Endothelial cell of umbilical vein (primary cell): ENCODE data around the gene JMJD6. TPM values are rescaled to one million over a fixed set of nuclear protein-coding genes. Genes with fewer than 3 reads are reported as not detected.
A peak's percentile ranks its signal among the peaks of the same experiment; 100 is the strongest.

Experiments
- BruUV-seq: library from RNA; stranded (reverse); fragments of 400-500 nt; replicated peaks from 2 replicates; lab custom pipeline; 2021; lab: Mats Ljungman, UMichigan
- CTCF ChIA-PET: fragments of 300-600, 350-600 bp; sonication (Branson Sonifier 250); formaldehyde crosslinking; loops from one replicate; lab custom pipeline; 2021; ENCODE audit warnings: antibody characterized with exemption, inconsistent platforms; lab: Charles Lee
- POLR2A ChIA-PET: fragments of 300-600, 350-600 bp; sonication (Branson Sonifier 250); formaldehyde crosslinking; loops from one replicate; lab custom pipeline; 2021; ENCODE audit warnings: antibody characterized with exemption, inconsistent platforms; lab: Charles Lee
- DNase-seq: peaks from one replicate; pipeline ENCODE4 v3.0.0-alpha.2; 2011; ENCODE audit warnings: low read depth, low spot score
- FAIRE-seq: peaks from 2 replicates; lab custom pipeline; 2011; peaks lifted over from hg19 to GRCh38; lab: Jason Lieb, UNC
- H2AFZ ChIP-seq: 2 replicates; pipeline ENCODE4 v1.6.0; 2012; ENCODE audit warnings: low read depth, low read length, control low read depth, inconsistent platforms
- H3K27ac ChIP-seq: 2 replicates; pipeline ENCODE4 v1.5.1; 2011; ENCODE audit warnings: low read depth, mild to moderate bottlenecking, control low read depth, low read length, moderate library complexity; ENCODE audit not compliant: insufficient read depth
- H3K27me3 ChIP-seq, 2 experiments: 2 replicates each; pipeline versions ENCODE4 v1.6.0 to v1.6.1; 2011; ENCODE audit warnings: low read length in 2 of 2, mixed read lengths in 1 of 2; ENCODE audit not compliant: control insufficient read depth in 2 of 2, insufficient read depth in 2 of 2
- H3K36me3 ChIP-seq, 2 experiments: 2 replicates in 1 of 2; 3 replicates in 1 of 2; pipeline ENCODE4 v1.5.1; 2011; ENCODE audit warnings: low read length in 2 of 2, mild to moderate bottlenecking in 1 of 2, moderate library complexity in 1 of 2; ENCODE audit not compliant: control insufficient read depth in 2 of 2, insufficient read depth in 2 of 2; ENCODE audit errors: extremely low read depth in 1 of 2
- H3K4me1 ChIP-seq: 3 replicates; pipeline ENCODE4 v1.5.1; 2011; ENCODE audit warnings: mild to moderate bottlenecking, low read length; ENCODE audit not compliant: control insufficient read depth, insufficient read depth; ENCODE audit errors: extremely low read depth
- H3K4me2 ChIP-seq: 2 replicates; pipeline ENCODE4 v1.6.1; 2011; ENCODE audit warnings: low read length, control low read depth, mixed read lengths; ENCODE audit not compliant: insufficient read depth
- H3K4me3 ChIP-seq, 3 experiments: fragments of 200-600 bp in 1 of 3; sonication (generic), shearing (Covaris generic) in 1 of 3; replicated peaks in 1 of 3; 2 replicates each; pipeline ENCODE4 v1.5.1; 2011 to 2016; ENCODE audit warnings: control low read depth in 3 of 3, low read length in 3 of 3, mild to moderate bottlenecking in 2 of 3, inconsistent platforms in 1 of 3, low read depth in 1 of 3, moderate library complexity in 1 of 3; ENCODE audit not compliant: insufficient read depth in 1 of 3
- H3K79me2 ChIP-seq: 2 replicates; pipeline ENCODE4 v1.6.0; 2012; ENCODE audit warnings: low read length, inconsistent platforms; ENCODE audit not compliant: control insufficient read depth, insufficient read depth
- H3K9ac ChIP-seq: replicated peaks from 2 replicates; pipeline ENCODE3; 2011; ENCODE audit warnings: low read length, control low read depth; ENCODE audit not compliant: insufficient read depth; ENCODE audit errors: extremely low read depth
- H3K9me1 ChIP-seq: replicated peaks from 3 replicates; pipeline ENCODE4 v1.6.0; 2011; ENCODE audit warnings: mild to moderate bottlenecking, low read length; ENCODE audit not compliant: control insufficient read depth, insufficient read depth; ENCODE audit errors: extremely low read depth
- H3K9me3 ChIP-seq: replicated peaks from 2 replicates; pipeline ENCODE4 v1.5.1; 2012; ENCODE audit warnings: low read length, inconsistent platforms; ENCODE audit not compliant: control insufficient read depth, insufficient read depth
- H4K20me1 ChIP-seq: replicated peaks from 2 replicates; pipeline ENCODE3; 2011; ENCODE audit warnings: mild to moderate bottlenecking, low read length; ENCODE audit not compliant: control insufficient read depth, insufficient read depth; ENCODE audit errors: extremely low read depth
- CTCF ChIP-seq, 2 donors: IDR thresholded peaks; 1 replicate in 1 of 2; 2 replicates in 1 of 2; pipeline ENCODE4 v1.5.1; 2011; ENCODE audit warnings: low read length in 2 of 2, mild to moderate bottlenecking in 2 of 2, moderate library complexity in 2 of 2, control low read depth in 1 of 2, inconsistent platforms in 1 of 2, low read depth in 1 of 2; ENCODE audit not compliant: insufficient read depth in 1 of 2; ENCODE audit errors: extremely low read depth in 1 of 2
- MAX ChIP-seq: IDR thresholded peaks from 2 replicates; pipeline ENCODE4 v1.6.1; 2011; ENCODE audit not compliant: insufficient read depth, insufficient read length
- MYC ChIP-seq: IDR thresholded peaks from one replicate; pipeline ENCODE4 v1.6.1; 2011; ENCODE audit warnings: mild to moderate bottlenecking, low read depth, low read length
- POLR2AphosphoS5 ChIP-seq: IDR thresholded peaks from 2 replicates; pipeline ENCODE4 v1.6.1; 2012; ENCODE audit warnings: low read depth, mild to moderate bottlenecking, control low read depth, low read length, moderate library complexity; ENCODE audit not compliant: insufficient read depth
- dilution Hi-C: fragments of 300-500 bp; cut with MboI; formaldehyde crosslinking; loops from one replicate; pipeline ENCODE4 v1.15.0; 2019; ENCODE audit warnings: low sequenced_read_pairs; ENCODE audit not compliant: extremely low pct_ligation_motif_present
- intact Hi-C: fragments of 100-400 bp; cut with micrococcal nuclease; formaldehyde crosslinking; loops from one replicate; pipeline ENCODE4 v1.10.0; 2022
- polyA plus RNA-seq, 4 experiments: library from polyadenylated mRNA; depleted of rRNA in 3 of 4; stranded (reverse) in 3 of 4; unstranded in 1 of 4; fragments of >200 nt; gene quantifications; 2 replicates each; pipeline versions ENCODE4 v1.2.1 to v1.2.3, GENCODE V29; 2011 to 2012; ENCODE audit warnings: missing spikeins in 1 of 4
- total RNA-seq: library from RNA; stranded (reverse); gene quantifications from 2 replicates; pipeline ENCODE4 v1.2.3, GENCODE V29; 2021

Gene JMJD6
- total and polyA plus RNA-seq, 2 donors (not counting 3 experiments of a cell fraction or from before 2014, with no cell fraction given): 19.8 to 36.6 TPM

- Histone ChIP-seq H3K9ac (peak overlapping the region; percentile 97), H3K27ac (peak overlapping the region; percentile 83), H3K4me2 (peak overlapping the region; percentile 99), H3K36me3 (peaks cover 6 to 33% of the 10 kb centered on the region in 2 experiments), H3K27me3 (no peaks in the 10 kb centered on the region), H3K4me1 (peaks cover 38% of the 10 kb centered on the region), H3K79me2 (peaks cover 63% of the 10 kb centered on the region), H3K4me3 (peak overlapping the region; percentile 65 to 92 (median 90)), H4K20me1 (peaks cover 6% of the 10 kb centered on the region), H2AFZ (no peak overlapping the region), H3K9me1 (no peaks in the 10 kb centered on the region), H3K9me3 (no peaks in the 10 kb centered on the region)
- intact Hi-C loops (loop anchor here (1.0 to 5.0 kb wide), 4 partner anchors 10 to 404 kb away; partner anchors contain the start of genes JMJD6, METTL23 and SEC14L1), dilution Hi-C loops (no loop called here)
- CTCF ChIA-PET: interaction anchor here (3.8 kb wide), 1 partner anchor 10 kb away, joined by 22 read pairs; the partner anchor contains the start of genes JMJD6 and METTL23
- DNase-seq: peak; percentile 71
- POLR2A ChIA-PET: interaction anchor here (0.7 to 2.7 kb wide), 3 partner anchors 8 to 10 kb away, joined by 3 to 21 read pairs (median 4); partner anchors contain the start of genes JMJD6 and METTL23
- BruUV-seq: no TSS peak
- FAIRE-seq: no peak
- TF ChIP-seq CTCF (IDR thresholded peaks at IDR 0.05; ENCODE audit: extremely low read depth in 1 of 2, insufficient read depth in 1 of 2, low read depth in 1 of 2, low read length in 2 of 2) (peak in 1 of 2 donors; percentile 25), MYC (peak; percentile 57), MAX (no peak), POLR2AphosphoS5 (peak; percentile 52)
Measured at GRCh38 chr17:76736349-76737081, 10.1 kb upstream of the JMJD6 start.
